ENCODE results near the gene PLA2G4F. TPM values are rescaled to one million over a fixed set of nuclear protein-coding genes. Genes with fewer than 3 reads are reported as not detected.

PLA2G4F gene
- total RNA-seq, 2 experiments from 2014 or later: not detected

DNA sequence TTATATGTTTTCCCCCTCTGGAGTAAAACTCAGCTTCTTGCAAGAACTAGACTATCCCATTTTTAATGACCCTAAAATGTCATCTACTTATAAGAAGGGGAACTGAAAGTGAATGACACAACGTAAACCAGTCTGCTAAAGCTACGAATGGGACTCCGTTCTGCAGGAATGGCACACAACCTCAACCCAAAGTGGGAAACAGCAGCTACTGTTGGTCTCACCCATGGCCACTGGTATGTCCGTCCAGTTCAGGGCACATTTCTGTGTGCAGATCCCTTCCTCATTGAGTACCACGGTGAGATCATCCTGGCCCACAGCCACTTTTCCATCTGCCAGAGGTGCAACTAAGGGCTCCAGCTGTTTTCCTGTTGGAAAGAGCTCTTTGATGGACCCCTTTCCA, 27.9 kb upstream of the PLA2G4F start:
- peaks cover 91% of the 10 kb centered on the region for H3K36me3 Mint-ChIP-seq (ENCODE audit: low read depth)
- DNase-seq (peak in 3 of 14 experiments; percentile 7 to 26 (median 24)), ATAC-seq (ENCODE audit: poor library complexity) (no peak)
- no peaks in the 10 kb centered on the region for H3K4me1 Mint-ChIP-seq (ENCODE audit: low read depth)
- Histone ChIP-seq H3K27me3 (ENCODE audit: control insufficient read depth in 1 of 2, insufficient read depth in 2 of 2, low read length in 2 of 2) (no peaks in the 10 kb centered on the region), H3K4me1 (ENCODE audit: insufficient read depth, low read length) (no peaks in the 10 kb centered on the region), H3K27ac (ENCODE audit: low read depth in 1 of 2, low read length in 2 of 2) (no peak overlapping the region), H3K9me3 (ENCODE audit: control insufficient read depth in 1 of 2, insufficient read depth in 1 of 2, low read length in 2 of 2) (no peaks in the 10 kb centered on the region), H3K36me3 (ENCODE audit: insufficient read depth, low read length) (peaks cover 91% of the 10 kb centered on the region), H3K4me3 (ENCODE audit: low read length) (no peak overlapping the region)
- CTCF ChIA-PET: no interaction called here
- no peak overlapping the region for H3K4me3 Mint-ChIP-seq
- no peak overlapping the region for H3K27ac Mint-ChIP-seq
- H3K27me3 Mint-ChIP-seq: no peaks in the 10 kb centered on the region
- TF ChIP-seq, protein P1, sequence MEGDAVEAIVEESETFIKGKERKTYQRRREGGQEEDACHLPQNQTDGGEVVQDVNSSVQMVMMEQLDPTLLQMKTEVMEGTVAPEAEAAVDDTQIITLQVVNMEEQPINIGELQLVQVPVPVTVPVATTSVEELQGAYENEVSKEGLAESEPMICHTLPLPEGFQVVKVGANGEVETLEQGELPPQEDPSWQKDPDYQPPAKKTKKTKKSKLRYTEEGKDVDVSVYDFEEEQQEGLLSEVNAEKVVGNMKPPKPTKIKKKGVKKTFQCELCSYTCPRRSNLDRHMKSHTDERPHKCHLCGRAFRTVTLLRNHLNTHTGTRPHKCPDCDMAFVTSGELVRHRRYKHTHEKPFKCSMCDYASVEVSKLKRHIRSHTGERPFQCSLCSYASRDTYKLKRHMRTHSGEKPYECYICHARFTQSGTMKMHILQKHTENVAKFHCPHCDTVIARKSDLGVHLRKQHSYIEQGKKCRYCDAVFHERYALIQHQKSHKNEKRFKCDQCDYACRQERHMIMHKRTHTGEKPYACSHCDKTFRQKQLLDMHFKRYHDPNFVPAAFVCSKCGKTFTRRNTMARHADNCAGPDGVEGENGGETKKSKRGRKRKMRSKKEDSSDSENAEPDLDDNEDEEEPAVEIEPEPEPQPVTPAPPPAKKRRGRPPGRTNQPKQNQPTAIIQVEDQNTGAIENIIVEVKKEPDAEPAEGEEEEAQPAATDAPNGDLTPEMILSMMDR (IDR thresholded peaks at IDR 0.05): no peak
- H3K9me3 Mint-ChIP-seq: no peaks in the 10 kb centered on the region
- intact Hi-C loops (cut with DNase I, micrococcal nuclease): loop anchor here in 1 of 2 experiments (5.0 kb wide), 1 partner anchor 53 kb away; no protein-coding TSS in a partner anchor
- POLR2A ChIA-PET: no interaction called here

DNA sequence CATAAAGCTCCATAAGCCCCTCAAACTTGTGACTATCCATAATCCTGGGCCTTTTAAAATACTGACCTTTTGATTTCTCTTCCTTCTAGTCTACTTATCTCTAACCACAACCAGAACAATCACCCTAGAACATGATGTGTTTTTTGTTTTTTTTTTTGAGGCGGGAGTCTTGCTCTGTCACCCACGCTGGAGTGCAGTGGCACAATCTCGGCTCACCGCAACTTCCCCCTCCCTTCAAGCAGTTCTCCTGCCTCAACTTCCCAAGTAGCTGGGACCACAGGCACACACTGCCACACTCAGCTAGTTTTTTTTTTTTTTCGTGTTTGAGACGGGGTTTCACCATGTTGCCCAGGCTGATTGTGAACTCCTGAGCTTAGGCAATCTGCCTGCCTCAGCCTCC, 26.5 kb upstream of the PLA2G4F start:
- H3K27ac Mint-ChIP-seq: peak overlapping the region; percentile 19
- peaks cover 91% of the 10 kb centered on the region for H3K36me3 Mint-ChIP-seq (ENCODE audit: low read depth)
- CTCF ChIA-PET: no interaction called here
- no peak for ATAC-seq (ENCODE audit: poor library complexity)
- Histone ChIP-seq H3K36me3 (ENCODE audit: insufficient read depth, low read length) (peaks cover 90% of the 10 kb centered on the region), H3K27me3 (ENCODE audit: control insufficient read depth in 1 of 2, insufficient read depth in 2 of 2, low read length in 2 of 2) (no peaks in the 10 kb centered on the region), H3K9me3 (ENCODE audit: control insufficient read depth in 1 of 2, insufficient read depth in 1 of 2, low read length in 2 of 2) (no peaks in the 10 kb centered on the region), H3K4me3 (ENCODE audit: low read length) (no peak overlapping the region), H3K4me1 (ENCODE audit: insufficient read depth, low read length) (no peaks in the 10 kb centered on the region), H3K27ac (ENCODE audit: low read depth in 1 of 2, low read length in 2 of 2) (no peak overlapping the region)
- no peak overlapping the region for H3K4me3 Mint-ChIP-seq
- no peaks in the 10 kb centered on the region for H3K27me3 Mint-ChIP-seq
- peak in 1 of 14 experiments; percentile 28 for DNase-seq
- H3K9me3 Mint-ChIP-seq: no peaks in the 10 kb centered on the region
- H3K4me1 Mint-ChIP-seq (ENCODE audit: low read depth): no peaks in the 10 kb centered on the region
- POLR2A ChIA-PET: no interaction called here
- intact Hi-C loops (cut with DNase I, micrococcal nuclease): loop anchor here in 1 of 2 experiments (5.0 kb wide), 1 partner anchor 54 kb away; no protein-coding TSS in a partner anchor
- TF ChIP-seq, protein P1 (IDR thresholded peaks at IDR 0.05): no peak

DNA sequence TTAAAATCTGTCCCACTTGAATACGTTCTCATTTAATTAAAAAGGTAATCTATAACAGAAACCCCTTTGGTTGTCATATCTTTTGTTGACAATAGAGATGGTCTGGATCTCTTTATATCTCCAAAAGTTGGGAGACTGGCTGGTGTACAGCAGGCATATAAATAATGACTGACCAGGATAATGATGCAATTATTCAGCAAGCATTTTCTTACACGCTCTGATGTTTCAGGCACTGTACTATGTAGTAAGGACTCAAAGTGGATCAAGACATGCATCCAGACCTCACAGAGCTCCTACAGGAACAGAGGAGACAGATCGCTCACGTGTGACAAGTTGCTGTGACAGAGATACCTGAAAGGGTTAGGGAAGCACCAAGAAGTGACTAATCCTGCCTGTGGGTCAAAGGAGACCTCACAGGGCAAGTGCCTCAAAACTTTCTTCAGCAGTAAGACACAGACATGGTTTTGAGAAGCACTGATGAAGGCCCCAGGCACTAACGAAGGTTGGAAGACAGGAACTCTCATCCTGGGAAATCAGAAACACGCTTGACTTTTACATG, 26.0 kb upstream of the PLA2G4F start:
- Mint-ChIP-seq H3K27me3 (no peaks in the 10 kb centered on the region), H3K9me3 (no peaks in the 10 kb centered on the region), H3K4me3 (no peak overlapping the region), H3K36me3 (ENCODE audit: low read depth) (peaks cover 91% of the 10 kb centered on the region), H3K4me1 (ENCODE audit: low read depth) (no peaks in the 10 kb centered on the region), H3K27ac (no peak overlapping the region)
- H3K4me1 ChIP-seq (ENCODE audit: insufficient read depth, low read length): no peaks in the 10 kb centered on the region
- no peak for DNase-seq
- ATAC-seq (ENCODE audit: poor library complexity): no peak
- no peak overlapping the region for H3K4me3 ChIP-seq (ENCODE audit: low read length)
- peaks cover 88% of the 10 kb centered on the region for H3K36me3 ChIP-seq (ENCODE audit: insufficient read depth, low read length)
- CTCF ChIA-PET: no interaction called here
- TF ChIP-seq, protein P1 (IDR thresholded peaks at IDR 0.05): no peak
- POLR2A ChIA-PET: no interaction called here
- no peaks in the 10 kb centered on the region for H3K27me3 ChIP-seq (ENCODE audit: control insufficient read depth in 1 of 2, insufficient read depth in 2 of 2, low read length in 2 of 2)
- no peaks in the 10 kb centered on the region for H3K9me3 ChIP-seq (ENCODE audit: control insufficient read depth in 1 of 2, insufficient read depth in 1 of 2, low read length in 2 of 2)
- H3K27ac ChIP-seq (ENCODE audit: low read depth in 1 of 2, low read length in 2 of 2): no peak overlapping the region
- intact Hi-C loops (cut with DNase I, micrococcal nuclease): loop anchor here in 1 of 2 experiments (5.0 kb wide), 1 partner anchor 55 kb away; no protein-coding TSS in a partner anchor

Measured in CD4-positive, alpha-beta T cell (primary cell).